HG02884 (cell line): ENCODE results near the gene MPND.

ENCODE experiments used
- ATAC-seq: cut with Tn5 transposase; IDR thresholded peaks from one replicate; pipeline ENCODE4 v1.9.1; 2021; ENCODE audit warnings: mild to moderate bottlenecking, moderate library complexity; ENCODE audit not compliant: unreplicated experiment

Gene MPND

DNA sequence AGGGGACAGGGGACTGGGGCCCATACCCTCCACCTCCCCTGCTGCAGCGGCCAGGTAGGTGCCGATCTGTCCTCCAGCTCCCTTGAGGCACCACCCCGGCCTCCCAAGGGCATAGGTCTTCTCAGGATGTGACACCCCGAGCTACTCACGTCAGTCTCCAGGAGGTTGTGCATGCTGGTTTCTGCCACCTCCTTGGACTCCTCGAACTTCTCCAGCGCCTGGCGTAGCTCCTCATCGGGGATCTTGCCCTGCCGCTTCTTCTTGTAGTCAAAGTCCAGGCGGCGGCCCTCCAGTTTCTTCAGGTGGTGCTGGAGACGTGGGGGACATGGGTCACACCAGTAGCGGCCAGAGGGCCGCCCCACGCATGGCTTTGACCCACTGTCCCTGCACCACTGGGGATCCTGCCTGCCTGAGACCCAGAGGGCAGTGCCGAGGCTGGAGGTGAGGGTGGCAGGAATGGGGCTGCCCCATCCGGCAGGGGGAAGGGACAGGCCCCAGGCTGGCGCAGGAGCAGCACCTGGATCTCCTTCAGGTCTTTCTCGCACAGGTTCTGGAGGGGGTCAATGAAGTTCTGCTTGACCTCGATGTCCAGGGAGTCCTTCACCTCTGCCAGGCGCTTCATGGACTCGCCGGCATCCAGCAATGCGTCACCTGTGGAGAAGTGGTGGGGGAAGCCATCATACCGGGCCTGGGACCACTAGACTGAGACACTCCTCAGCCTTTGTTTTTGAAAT lies 20.4 kb downstream of the MPND start:
- ATAC-seq = no peak

DNA sequence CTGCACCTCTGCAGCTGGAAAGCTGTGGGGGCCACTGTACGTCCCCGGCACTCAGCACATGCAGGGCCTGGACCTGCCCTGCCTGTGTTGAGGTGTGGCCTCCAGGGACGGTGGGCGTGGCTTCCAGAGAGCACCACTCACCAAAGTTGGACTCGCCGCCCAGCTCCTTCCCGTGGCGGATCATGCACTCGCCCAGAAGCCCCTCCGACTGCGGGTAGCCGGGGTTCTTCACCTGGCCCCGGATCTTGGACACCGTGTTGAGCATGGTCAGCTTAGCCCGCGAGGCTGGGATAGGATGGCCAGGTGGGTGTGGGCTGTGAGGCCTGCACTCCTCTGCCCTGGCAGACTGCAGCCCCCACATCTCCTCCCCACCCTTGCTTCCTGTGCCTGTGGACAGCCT lies 22.0 kb downstream of the MPND start:
- ATAC-seq = no peak

DNA sequence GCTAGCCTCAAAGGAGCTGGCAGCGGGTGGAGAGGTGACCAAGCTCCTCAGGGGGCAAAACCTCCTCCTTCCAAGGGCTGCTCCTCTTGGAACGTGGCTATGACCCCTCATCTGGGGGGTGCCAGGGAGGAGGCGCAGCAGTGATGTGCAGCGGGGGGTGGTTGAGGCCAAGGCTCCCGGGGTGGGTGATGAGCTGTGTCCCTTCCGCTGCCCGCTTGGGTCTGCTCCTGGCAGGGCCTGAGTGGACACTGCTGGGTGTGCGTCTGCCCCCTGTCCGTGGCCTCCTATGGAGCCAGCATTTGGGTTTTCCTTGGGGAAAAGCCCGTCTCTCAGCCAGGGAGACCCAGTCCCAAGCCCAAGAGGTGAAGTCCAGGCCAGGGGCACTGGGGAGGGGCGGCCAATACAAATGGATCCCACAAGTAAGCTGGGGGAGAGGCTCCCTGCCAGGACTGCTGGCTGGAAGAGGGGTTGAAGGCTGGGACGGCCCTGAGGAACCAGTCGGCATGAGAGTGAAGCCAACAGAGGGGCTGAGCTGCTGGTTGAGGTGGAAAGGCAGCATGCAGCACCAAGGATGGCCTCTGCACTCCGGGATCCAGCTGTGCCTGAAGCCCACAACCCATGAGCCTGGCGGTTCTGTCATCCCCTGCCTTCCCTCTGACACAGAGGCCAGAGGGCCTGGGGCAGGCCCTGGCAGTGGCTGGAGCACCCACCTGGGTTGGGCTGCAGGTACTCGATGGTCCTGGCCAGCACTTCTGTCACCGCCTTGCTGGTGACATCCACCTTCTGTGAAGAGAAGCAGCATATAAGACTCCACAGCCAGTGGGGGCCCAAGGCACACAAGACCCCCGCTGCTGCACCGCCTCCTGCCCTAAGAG lies 22.7 kb downstream of the MPND start:
- ATAC-seq = no peak

DNA sequence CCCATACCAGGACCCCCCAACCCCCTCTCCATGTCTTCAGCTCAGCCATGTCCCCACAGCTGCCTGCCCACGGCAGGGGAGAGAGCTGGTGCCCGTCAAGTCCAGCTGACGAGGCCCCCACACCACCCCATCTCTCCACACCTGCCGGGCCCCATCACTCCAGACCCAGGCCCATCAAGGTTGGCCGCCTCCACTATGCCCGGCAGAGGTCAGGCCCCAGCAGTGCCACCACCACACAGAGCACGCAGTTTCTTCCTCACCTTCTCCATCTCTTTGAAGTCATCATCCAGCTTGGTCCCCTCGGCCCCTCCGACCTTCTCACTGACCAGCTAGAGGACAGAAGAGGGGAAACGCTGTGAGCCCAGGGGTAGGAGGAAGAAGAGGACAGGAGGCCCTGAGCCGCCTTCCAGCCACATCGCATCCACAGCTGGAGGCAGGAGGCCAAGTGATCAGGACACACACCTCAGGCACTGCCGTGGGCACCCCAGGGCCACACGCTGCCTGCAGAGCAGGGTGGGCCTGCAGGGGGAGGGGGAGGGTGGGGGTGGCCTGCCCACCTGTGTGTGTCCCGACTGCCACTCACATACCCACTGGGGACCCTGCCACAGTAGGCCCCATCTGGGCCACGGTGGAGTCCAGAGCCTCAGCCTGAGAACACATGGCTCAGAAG lies 23.4 kb downstream of the MPND start:
- no peak for ATAC-seq

DNA sequence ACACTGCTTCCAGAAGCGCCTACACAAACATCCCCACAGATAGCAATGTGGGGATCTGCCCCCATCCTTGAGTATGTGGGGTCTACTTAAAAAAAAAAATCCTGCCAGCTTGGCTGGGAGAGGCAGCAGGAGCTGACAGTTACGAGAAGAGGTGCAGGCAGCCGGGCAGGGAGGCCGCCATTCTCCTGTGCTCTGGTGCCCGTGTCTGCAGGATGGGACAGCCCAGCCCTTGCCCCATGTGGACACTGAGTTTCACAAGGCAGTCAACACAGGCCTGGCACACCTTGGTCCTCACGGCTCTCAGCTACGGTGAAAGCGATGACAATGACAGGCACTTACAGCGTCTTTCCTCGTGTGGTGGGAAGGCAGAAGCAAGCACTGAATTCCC lies 24.0 kb downstream of the MPND start:
- no peak for ATAC-seq

DNA sequence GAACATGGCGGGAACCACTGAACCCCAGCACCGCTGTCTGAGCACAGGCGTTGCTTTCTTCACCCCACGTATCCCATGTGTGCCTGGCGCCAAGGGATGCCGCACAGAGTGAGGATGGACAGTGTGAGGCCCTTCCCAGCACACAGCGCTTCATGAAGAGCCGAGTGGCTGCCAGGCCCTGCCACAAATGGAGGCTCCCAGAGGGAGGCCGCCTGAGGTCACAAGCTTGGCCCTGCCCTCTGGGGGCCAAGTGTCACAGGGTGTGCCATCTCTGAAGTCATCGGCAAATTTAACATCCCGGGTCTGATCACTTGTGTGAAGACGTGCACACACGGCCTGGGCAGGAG lies 24.4 kb downstream of the MPND start:
- no peak for ATAC-seq

DNA sequence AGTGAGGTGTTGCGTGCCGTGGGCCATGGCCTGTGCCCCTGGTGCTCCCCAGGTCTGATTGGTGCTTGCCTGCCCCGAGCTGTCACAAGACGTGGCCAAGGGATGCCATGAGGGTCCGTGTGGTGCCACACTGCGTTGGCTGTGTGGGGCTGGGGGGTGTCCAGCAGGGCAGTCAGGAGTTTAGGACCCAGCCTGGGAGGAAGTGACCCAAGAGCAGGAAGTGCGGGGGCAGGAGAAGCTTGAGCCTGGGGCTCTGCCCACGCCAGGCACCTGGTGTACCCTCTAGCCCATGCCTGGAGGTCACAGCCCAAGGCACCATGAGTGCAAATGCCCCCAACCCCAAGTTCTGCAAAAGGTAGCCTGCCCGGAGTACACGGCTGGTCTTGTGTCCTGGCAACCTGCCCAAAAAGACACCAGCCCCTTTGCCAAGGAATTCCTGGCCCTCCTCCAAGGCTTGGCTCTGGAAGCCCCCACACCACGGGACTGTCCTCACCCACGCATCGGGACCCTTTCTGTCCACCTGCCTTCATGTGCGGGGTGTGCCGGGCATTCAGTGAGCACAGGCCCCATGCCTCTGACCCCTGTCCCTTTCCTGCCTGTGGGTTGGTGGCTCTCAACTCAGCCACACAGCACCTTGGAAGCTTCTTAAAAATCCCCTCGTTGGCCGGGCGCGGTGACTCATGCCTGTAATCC lies 24.9 kb downstream of the MPND start:
- no peak for ATAC-seq

DNA sequence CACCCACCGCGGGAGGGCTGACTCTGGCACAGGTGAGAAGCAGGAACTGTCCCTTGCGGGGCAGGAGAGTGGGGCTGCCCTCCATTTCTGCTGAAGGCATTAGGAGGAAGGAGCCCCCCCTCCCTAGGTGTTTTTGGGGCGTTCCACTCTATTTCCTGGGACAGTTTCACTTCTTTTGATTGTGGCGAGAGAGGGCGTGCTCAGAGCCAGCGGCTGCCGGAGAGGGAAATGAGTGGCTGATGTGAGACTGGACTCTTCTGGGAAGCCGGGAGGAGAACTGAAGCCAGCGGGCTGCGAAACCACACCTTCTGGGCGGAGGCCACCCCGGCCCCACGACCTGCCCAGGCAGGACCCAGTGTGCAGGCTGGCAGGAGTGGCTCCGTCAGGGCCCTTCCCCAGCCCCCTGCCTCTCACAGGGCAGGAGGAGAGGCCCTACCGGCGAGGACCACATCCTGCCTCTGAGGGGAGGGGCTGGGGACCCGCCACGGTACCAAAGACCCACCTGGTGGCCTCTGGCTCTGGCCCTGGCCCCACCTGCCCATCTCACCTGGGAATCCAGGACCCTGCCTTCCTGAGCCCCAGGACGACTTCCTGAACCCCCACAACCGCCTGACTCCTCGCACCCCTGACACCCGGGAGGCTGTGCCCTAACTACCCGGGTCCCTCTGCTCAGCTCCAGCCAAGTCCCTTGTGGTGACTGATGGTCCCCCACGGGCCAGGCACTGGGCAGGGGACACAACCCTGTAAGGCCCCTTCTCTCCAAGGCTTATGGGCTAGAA lies 25.9 kb downstream of the MPND start:
- peak; percentile 56 for ATAC-seq

DNA sequence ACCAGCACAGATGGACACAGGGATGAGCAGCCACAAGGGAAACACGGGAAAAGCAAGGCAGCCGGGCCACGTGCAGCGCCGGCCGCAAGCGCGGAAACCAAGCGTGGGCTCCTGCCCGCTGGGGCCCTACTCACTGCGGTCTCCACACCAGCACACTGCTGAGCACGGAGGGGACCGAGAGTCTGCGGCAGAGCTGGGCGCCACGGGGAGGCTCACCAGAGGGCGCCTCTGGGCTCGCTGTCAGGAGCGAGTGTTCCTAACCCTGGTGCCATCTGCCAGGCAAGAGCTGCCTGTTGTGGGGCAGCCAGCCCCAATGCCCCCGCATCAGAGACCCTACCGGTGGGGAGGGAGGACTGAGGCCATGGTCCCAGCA lies 26.5 kb downstream of the MPND start:
- ATAC-seq = peak; percentile 30

DNA sequence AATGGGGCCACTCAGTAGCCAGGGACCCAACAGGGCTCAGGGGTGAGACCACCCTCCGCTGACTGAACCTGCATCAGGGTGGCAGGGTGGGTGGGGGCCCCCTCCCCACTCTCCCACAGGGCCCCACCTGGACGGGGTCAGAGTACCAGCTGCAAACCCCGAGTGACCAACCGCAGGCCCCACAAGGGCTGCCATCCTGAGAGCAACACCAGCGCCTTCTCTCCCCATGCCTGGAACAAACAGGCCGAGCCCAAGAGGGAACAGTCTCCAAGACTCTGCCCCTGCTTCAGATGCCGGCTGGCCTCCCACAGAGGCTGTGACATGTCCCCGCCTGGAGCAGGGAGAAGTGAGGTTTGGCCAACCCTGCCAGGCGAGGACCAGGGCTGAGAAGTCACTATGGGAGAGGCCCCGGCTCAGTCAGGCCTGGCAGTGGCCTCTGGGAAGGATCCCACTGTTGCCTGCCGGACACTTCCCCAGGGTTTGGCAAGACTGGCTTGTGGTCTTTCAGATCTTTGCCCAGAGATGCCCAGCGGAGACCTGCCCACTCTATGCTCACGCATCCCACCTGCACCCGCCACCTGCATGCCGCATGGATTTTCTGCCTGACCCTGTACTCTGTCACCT lies 27.2 kb downstream of the MPND start:
- ATAC-seq = no peak

DNA sequence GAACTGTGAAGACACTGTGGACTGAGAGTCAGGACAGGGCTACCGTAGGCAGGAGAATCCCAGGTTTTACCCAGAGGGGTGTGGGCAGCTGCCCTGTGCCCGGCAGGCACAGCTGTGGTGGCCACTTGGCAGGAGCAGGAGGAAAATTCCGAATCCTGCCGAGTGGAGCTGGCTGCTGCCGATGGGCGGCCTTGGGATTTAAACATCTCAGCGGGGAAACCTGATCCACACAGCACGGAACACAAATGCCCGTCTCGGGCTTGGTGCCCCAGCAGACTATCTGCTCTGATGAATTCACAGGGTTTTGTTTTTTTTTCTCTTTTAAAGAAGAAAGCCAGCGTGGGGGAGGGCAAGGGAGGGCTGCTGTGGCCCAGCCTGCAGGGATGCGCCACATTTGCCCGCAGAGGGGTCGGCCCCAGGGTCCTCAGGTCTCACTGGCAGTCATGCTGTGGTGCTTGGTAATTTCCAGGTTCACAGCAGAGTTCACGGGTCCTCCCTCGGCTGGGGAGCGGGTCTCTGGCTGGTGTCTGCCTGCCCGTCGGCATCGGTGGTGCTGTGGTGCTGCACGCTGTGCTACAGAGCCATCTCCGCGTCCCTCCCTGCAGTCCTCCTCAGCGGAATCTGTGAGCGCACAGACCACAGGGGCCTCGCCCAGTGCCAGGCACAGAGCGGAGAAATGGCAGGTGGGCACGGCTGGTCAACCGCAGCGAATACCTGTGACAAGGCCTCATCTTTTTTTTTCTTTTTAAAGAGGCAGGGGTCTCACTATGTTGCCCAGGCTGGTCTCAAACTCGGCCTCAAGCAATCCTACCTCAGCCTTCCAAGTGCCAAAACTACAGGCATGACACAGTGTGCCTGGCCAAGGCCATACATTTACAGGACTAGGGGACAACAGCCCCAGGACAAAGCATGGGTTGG lies 28.1 kb downstream of the MPND start:
- no peak for ATAC-seq

DNA sequence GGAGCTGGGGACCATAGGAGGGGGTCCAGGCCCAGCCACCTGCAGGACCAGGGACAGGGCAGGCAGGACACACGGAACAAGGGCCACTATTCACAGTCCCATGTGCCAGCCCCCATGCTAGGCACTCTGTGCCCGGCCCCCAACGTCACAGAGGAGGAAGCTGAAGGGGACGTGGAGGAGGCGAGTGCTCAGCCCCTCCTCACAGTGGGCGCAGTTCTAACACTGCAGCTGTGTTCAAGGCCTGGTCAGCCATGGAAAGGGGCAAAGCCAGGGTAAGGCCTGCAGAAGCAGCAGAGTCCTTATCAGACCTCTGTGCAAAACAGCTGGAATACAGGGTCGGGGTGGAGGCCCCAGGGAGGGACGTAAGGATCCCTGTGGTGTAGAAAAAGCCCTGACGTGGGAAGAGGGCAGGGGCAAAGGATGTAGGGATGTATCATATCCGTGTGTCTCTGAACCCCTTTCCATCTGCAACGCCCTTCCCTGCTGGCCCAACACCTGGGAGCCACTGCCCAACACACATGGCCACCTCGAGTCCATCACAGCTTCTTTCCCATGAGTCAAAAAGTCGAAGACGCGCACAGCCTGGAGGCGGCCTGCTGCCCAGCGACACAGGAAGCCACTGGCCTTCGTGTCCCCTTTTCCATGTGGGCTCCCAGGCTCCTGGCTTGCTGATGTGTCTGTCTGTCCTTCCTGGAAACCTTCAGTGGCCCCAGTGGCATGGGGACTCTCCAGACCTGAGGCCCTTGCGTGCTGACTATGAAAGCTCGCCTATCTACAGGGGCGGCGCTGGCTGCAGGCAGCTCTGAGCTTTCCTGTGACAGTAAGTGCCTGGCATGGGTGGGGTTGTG lies 29.0 kb downstream of the MPND start:
- ATAC-seq = no peak

DNA sequence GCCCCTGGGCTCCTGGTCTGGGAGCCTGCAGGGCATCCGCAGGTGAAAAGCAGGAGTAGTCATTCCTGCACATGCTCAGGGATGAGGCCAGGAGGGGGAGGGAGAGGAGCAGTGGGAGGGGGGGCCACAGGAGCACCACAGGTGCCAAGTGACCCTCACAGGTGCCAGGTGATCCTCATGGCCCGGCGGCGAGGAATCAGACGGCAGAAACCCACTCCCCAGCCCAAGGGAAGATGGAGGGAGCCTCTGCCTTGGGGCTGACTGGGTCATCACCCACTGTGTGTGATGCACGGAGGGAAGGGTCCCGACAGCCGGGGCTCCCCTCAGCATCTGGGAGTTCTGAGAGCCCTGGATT lies 29.6 kb downstream of the MPND start:
- ATAC-seq = no peak

DNA sequence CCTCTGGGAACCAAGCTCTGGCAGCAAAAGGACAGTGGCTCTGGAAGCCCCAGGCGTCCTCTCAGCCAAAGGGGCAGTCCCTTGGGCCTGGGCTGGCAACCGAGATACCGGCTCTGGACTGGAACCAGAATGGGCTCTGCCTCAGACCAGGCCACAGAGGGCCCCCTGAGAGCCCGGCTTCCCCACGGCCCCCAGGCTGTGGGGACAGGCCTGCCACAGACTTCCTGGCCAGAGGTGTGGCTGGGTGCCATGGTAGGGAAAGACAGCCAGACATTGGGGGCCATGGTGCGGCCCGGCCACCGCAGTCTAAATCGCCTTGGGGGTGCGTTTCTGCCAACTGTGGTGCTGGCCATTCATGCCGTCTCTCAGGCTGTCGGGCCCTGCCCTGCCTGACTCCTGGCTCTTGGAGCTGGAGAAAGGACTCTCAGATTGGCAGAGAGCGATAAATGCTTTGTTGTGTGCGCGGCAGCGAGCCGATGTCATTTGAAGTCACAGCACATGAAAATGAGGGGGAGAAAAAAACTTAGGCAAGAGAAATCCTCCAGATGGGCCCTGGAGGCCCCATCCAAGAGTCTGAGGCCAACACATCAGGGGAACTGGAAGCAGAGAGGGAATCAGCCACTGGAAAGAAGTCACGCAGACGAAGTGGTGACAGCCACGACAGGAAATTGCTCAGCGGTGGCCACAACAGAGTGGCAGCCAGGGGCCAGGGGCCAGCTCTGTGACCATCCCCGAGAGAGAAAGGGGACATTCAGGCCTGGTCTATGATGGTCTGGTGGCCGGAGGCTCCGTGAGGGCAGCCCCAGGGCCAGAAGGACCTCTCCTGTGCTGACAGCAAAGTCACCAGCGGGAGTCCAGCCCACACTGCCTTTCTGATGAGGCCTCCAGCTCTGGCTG lies 30.5 kb downstream of the MPND start:
- no peak for ATAC-seq

DNA sequence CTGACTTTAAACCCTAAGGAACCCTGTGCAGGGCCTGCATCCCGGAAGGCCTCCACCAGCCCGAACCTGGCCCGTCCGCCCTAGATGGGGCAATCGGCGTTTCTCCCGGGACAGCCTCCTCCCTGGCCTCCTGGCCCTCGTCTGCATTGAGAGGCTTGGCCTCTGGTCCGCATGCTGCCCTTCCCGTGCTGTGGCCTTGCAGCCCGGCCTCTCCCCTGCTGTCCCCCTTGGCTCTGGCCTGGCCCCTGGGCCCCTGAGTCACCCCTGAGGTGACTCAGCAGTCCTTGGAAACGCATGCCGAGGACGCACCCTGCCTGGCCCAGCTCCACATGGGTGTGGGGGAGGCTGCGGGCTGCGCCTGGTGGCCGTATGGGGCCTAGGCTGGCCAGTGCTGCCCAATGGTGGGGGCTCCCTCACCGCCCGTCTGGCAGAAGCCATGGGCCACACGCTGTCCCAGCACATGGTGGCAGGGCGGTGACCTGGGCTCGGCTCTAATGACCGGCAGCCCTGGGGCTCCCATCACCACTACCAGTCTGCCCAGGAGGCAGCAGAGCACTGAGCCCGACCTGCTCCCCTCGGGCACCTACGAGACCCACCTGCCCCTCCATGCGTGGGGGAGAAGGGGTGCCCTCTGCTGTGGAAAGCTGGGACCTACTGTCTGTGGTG lies 31.3 kb downstream of the MPND start:
- ATAC-seq = no peak

DNA sequence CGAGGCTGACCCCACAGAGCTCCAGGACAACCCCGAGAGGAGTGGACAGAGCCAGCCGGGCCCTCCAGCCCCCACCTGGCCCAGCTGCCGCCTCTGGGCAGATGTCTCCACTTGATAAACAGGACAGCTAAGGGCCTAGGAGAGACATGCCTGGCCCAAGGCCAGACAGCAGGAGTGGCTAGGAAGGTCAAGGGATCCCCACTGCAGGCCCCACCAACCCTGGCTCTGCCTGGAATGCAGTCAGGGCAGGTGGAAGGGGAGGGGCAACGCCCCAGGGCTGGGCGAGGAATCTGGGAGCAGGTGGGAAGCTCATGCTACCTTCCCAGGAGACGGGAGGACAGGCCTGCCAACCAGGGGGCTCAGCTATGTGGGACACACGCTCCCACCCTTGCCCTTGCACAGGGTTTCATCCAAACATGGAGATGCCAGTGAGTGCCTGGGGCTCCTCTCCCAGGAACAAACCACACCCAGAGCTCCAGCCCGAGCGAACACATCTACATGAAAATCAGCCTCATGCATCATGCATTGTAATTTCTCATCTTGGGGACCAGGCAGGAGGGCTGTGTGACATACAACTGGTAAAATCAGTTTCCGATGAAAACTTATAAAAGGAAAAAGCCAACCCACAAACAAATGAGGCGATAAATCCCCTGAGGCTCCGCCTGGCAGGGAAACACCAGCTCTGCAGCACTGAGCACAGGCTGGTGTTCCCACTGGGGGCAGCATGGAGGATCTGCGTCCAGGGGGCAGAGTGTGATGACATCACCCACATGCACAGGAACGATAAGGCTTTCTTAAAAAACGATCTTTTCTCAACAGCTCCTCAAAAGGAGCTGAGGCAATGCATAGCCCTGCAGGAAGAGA lies 32.0 kb downstream of the MPND start:
- ATAC-seq = no peak
